ENCODE results near the gene ZNF555. TPM values are rescaled to one million over a fixed set of nuclear protein-coding genes. Genes with fewer than 3 reads are reported as not detected.
"Not testable (repeated sequence)": the region's sequence is repeated elsewhere in the genome, so short reads cannot be mapped to it uniquely, and the experiment has no call there.

ZNF555 gene
- total RNA-seq, 1 donor from 2014 or later: 15.7 TPM

GRCh38 chr19:2865334-2866100, 24.2 kb downstream of the ZNF555 start:
- H3K9ac ChIP-seq (ENCODE audit: low read depth in 1 of 3, low read length in 3 of 3): no peak overlapping the region
- H3K27ac ChIP-seq (ENCODE audit: low read depth, low read length): no peak overlapping the region
- peaks cover 5 to 17% (median 16%) of the 10 kb centered on the region in 3 donors for H3K4me1 ChIP-seq (ENCODE audit: control insufficient read depth in 3 of 3, insufficient read depth in 3 of 3, low read length in 3 of 3)
- H3K36me3 ChIP-seq (ENCODE audit: control insufficient read depth in 3 of 3, insufficient read depth in 3 of 3, low read length in 3 of 3): no peaks in the 10 kb centered on the region
- H3K4me3 ChIP-seq (ENCODE audit: low read length in 3 of 3): no peak overlapping the region
- peaks cover 0 to 3% (median 0%) of the 10 kb centered on the region in 3 donors for H3K9me3 ChIP-seq (ENCODE audit: control insufficient read depth in 3 of 3, low read length in 3 of 3)
- H3K27me3 ChIP-seq (ENCODE audit: control insufficient read depth in 3 of 3, insufficient read depth in 3 of 3, low read length in 3 of 3): no peaks in the 10 kb centered on the region

- Histone ChIP-seq H3K27me3 (ENCODE audit: control insufficient read depth in 3 of 3, insufficient read depth in 3 of 3, low read length in 3 of 3) (no peaks in the 10 kb centered on the region), H3K9me3 (ENCODE audit: control insufficient read depth in 3 of 3, low read length in 3 of 3) (peaks cover 0 to 3% (median 0%) of the 10 kb centered on the region in 3 donors), H3K4me1 (ENCODE audit: control insufficient read depth in 3 of 3, insufficient read depth in 3 of 3, low read length in 3 of 3) (peaks cover 5 to 17% (median 16%) of the 10 kb centered on the region in 3 donors), H3K36me3 (ENCODE audit: control insufficient read depth in 3 of 3, insufficient read depth in 3 of 3, low read length in 3 of 3) (no peaks in the 10 kb centered on the region), H3K27ac (ENCODE audit: low read depth, low read length) (peak overlapping the region; percentile 40), H3K9ac (ENCODE audit: low read depth in 1 of 3, low read length in 3 of 3) (no peak overlapping the region), H3K4me3 (ENCODE audit: low read length in 3 of 3) (peak overlapping the region; percentile 73 to 85 (median 74))
Measured at GRCh38 chr19:2866495-2867024, 25.3 kb downstream of the ZNF555 start.

GRCh38 chr19:2867025-2867991, 26.0 kb downstream of the ZNF555 start, which contains the start of gene ZNF556:
Gene ZNF556, plus strand, starts transcription at chr19:2867335. Its CDS starts 87 bp downstream, at chr19:2867422.
- Histone ChIP-seq H3K27ac (ENCODE audit: low read depth, low read length) (peak within 1 kb of the TSS; percentile 40), H3K9ac (ENCODE audit: low read depth in 1 of 3, low read length in 3 of 3) (peak within 1 kb of the TSS; percentile 60 to 80 (median 68)), H3K9me3 (ENCODE audit: control insufficient read depth in 3 of 3, low read length in 3 of 3) (peaks cover 0 to 3% (median 0%) of the 10 kb centered on the region in 3 donors), H3K27me3 (ENCODE audit: control insufficient read depth in 3 of 3, insufficient read depth in 3 of 3, low read length in 3 of 3) (no peaks in the 10 kb centered on the region), H3K36me3 (ENCODE audit: control insufficient read depth in 3 of 3, insufficient read depth in 3 of 3, low read length in 3 of 3) (no peaks in the 10 kb centered on the region), H3K4me1 (ENCODE audit: control insufficient read depth in 3 of 3, insufficient read depth in 3 of 3, low read length in 3 of 3) (peaks cover 5 to 17% (median 16%) of the 10 kb centered on the region in 3 donors), H3K4me3 (ENCODE audit: low read length in 3 of 3) (peak within 1 kb of the TSS; percentile 73 to 85 (median 74))

- H3K9me3 ChIP-seq (ENCODE audit: control insufficient read depth in 3 of 3, low read length in 3 of 3): no peaks in the 10 kb centered on the region
- H3K4me3 ChIP-seq (ENCODE audit: low read length in 3 of 3): no peak overlapping the region
- no peak overlapping the region for H3K9ac ChIP-seq (ENCODE audit: low read depth in 1 of 3, low read length in 3 of 3)
- H3K36me3 ChIP-seq (ENCODE audit: control insufficient read depth in 3 of 3, insufficient read depth in 3 of 3, low read length in 3 of 3): peaks cover 4 to 6% (median 5%) of the 10 kb centered on the region in 3 donors
- peaks cover 0 to 11% (median 10%) of the 10 kb centered on the region in 3 donors for H3K4me1 ChIP-seq (ENCODE audit: control insufficient read depth in 3 of 3, insufficient read depth in 3 of 3, low read length in 3 of 3)
- no peak overlapping the region for H3K27ac ChIP-seq (ENCODE audit: low read depth, low read length)
- no peaks in the 10 kb centered on the region for H3K27me3 ChIP-seq (ENCODE audit: control insufficient read depth in 3 of 3, insufficient read depth in 3 of 3, low read length in 3 of 3)
Measured at GRCh38 chr19:2869618-2870017, 28.3 kb downstream of the ZNF555 start.

GRCh38 chr19:2872175-2872574, 30.9 kb downstream of the ZNF555 start:
- H3K36me3 ChIP-seq (ENCODE audit: control insufficient read depth in 3 of 3, insufficient read depth in 3 of 3, low read length in 3 of 3): peaks cover 14 to 20% (median 18%) of the 10 kb centered on the region in 3 donors
- not testable (repeated sequence) for H3K4me1 ChIP-seq (ENCODE audit: control insufficient read depth in 3 of 3, insufficient read depth in 3 of 3, low read length in 3 of 3); H3K9ac ChIP-seq (ENCODE audit: low read depth in 1 of 3, low read length in 3 of 3); H3K27ac ChIP-seq (ENCODE audit: low read depth, low read length); H3K27me3 ChIP-seq (ENCODE audit: control insufficient read depth in 3 of 3, insufficient read depth in 3 of 3, low read length in 3 of 3); H3K9me3 ChIP-seq (ENCODE audit: control insufficient read depth in 3 of 3, low read length in 3 of 3); H3K4me3 ChIP-seq (ENCODE audit: low read length in 3 of 3)

- Histone ChIP-seq H3K27ac (ENCODE audit: low read depth, low read length) (no peak overlapping the region), H3K9me3 (ENCODE audit: control insufficient read depth in 3 of 3, low read length in 3 of 3) (peaks cover 9 to 15% (median 14%) of the 10 kb centered on the region in 3 donors), H3K27me3 (ENCODE audit: control insufficient read depth in 3 of 3, insufficient read depth in 3 of 3, low read length in 3 of 3) (no peaks in the 10 kb centered on the region), H3K4me1 (ENCODE audit: control insufficient read depth in 3 of 3, insufficient read depth in 3 of 3, low read length in 3 of 3) (no peaks in the 10 kb centered on the region), H3K36me3 (ENCODE audit: control insufficient read depth in 3 of 3, insufficient read depth in 3 of 3, low read length in 3 of 3) (peaks cover 23 to 32% (median 29%) of the 10 kb centered on the region in 3 donors), H3K4me3 (ENCODE audit: low read length in 3 of 3) (peak overlapping the region in 1 of 3 donors; percentile 49), H3K9ac (ENCODE audit: low read depth in 1 of 3, low read length in 3 of 3) (no peak overlapping the region)
Measured at GRCh38 chr19:2877398-2878331, 36.4 kb downstream of the ZNF555 start.

GRCh38 chr19:2883686-2884439, 42.6 kb downstream of the ZNF555 start:
- no peak overlapping the region for H3K27ac ChIP-seq (ENCODE audit: low read depth, low read length)
- H3K27me3 ChIP-seq (ENCODE audit: control insufficient read depth in 3 of 3, insufficient read depth in 3 of 3, low read length in 3 of 3): no peaks in the 10 kb centered on the region
- H3K9ac ChIP-seq (ENCODE audit: low read depth in 1 of 3, low read length in 3 of 3): no peak overlapping the region
- H3K9me3 ChIP-seq (ENCODE audit: control insufficient read depth in 3 of 3, low read length in 3 of 3): no peaks in the 10 kb centered on the region
- H3K4me3 ChIP-seq (ENCODE audit: low read length in 3 of 3): no peak overlapping the region
- peaks cover 0 to 2% (median 2%) of the 10 kb centered on the region in 3 donors for H3K36me3 ChIP-seq (ENCODE audit: control insufficient read depth in 3 of 3, insufficient read depth in 3 of 3, low read length in 3 of 3)
- H3K4me1 ChIP-seq (ENCODE audit: control insufficient read depth in 3 of 3, insufficient read depth in 3 of 3, low read length in 3 of 3): peaks cover 0 to 5% (median 0%) of the 10 kb centered on the region in 3 donors

- Histone ChIP-seq H3K36me3 (ENCODE audit: control insufficient read depth in 3 of 3, insufficient read depth in 3 of 3, low read length in 3 of 3) (no peaks in the 10 kb centered on the region), H3K27ac (ENCODE audit: low read depth, low read length) (no peak overlapping the region), H3K9ac (ENCODE audit: low read depth in 1 of 3, low read length in 3 of 3) (no peak overlapping the region), H3K9me3 (ENCODE audit: control insufficient read depth in 3 of 3, low read length in 3 of 3) (no peaks in the 10 kb centered on the region), H3K4me1 (ENCODE audit: control insufficient read depth in 3 of 3, insufficient read depth in 3 of 3, low read length in 3 of 3) (peaks cover 0 to 5% (median 0%) of the 10 kb centered on the region in 3 donors), H3K27me3 (ENCODE audit: control insufficient read depth in 3 of 3, insufficient read depth in 3 of 3, low read length in 3 of 3) (peaks cover 0 to 2% (median 0%) of the 10 kb centered on the region in 3 donors), H3K4me3 (ENCODE audit: low read length in 3 of 3) (no peak overlapping the region)
Measured at GRCh38 chr19:2885736-2886135, 44.5 kb downstream of the ZNF555 start.
